ENCODE results near the gene SULT1A2.
"Not testable (repeated sequence)": the region's sequence is repeated elsewhere in the genome, so short reads cannot be mapped to it uniquely, and the experiment has no call there.

DNA sequence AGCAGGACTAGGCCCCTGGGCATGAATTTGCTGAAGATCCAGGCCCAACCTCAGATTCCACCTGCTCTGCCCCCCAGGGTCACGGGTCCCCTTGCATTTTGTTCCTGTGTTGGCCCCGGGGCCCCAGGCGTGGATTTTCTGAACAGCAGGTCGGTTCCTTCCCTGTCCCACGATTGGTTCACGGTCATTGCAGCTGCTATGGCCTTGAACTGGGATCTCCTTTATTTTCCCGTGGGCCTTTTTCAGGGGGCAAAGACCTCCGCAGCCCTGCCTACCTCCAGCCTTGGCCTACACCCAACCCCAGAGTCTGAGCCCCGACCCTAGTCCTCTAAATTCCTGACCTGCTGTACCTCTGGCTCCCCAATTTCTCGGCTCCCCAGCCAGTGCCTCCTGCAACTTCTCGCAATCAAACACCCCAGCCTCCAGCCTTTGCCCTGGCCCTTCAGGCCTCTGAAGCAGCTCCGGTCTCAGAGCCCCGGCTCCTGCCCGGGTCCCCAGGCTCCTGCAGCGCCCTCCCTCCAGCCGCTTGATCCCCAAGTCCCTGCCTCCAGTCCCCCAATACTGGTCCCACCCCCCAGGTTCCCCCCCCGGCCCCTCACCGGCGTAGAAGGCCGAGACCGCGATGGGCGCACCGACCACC lies 25.8 kb upstream of the SULT1A2 start:
- TF ChIP-seq, protein P1, sequence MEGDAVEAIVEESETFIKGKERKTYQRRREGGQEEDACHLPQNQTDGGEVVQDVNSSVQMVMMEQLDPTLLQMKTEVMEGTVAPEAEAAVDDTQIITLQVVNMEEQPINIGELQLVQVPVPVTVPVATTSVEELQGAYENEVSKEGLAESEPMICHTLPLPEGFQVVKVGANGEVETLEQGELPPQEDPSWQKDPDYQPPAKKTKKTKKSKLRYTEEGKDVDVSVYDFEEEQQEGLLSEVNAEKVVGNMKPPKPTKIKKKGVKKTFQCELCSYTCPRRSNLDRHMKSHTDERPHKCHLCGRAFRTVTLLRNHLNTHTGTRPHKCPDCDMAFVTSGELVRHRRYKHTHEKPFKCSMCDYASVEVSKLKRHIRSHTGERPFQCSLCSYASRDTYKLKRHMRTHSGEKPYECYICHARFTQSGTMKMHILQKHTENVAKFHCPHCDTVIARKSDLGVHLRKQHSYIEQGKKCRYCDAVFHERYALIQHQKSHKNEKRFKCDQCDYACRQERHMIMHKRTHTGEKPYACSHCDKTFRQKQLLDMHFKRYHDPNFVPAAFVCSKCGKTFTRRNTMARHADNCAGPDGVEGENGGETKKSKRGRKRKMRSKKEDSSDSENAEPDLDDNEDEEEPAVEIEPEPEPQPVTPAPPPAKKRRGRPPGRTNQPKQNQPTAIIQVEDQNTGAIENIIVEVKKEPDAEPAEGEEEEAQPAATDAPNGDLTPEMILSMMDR (optimal IDR thresholded peaks at IDR 0.05 in 1 of 3, IDR thresholded peaks at IDR 0.05 in 1 of 3, conservative IDR thresholded peaks at IDR 0.05 in 1 of 3; ENCODE audit: extremely low read depth in 1 of 3, insufficient read depth in 2 of 3, low read length in 3 of 3): not testable (repeated sequence)
- TF ChIP-seq EZH2 (IDR thresholded peaks at IDR 0.05; ENCODE audit: low read length): not testable (repeated sequence)

Measured in keratinocyte (primary cell).